ENCODE data around the gene NRK.
"Not testable (repeated sequence)": the region's sequence is repeated elsewhere in the genome, so short reads cannot be mapped to it uniquely, and the experiment has no call there.

The NRK gene

GRCh38 chrX:105969487-105969886 lies 147.1 kb downstream of the NRK start:
- in situ Hi-C loops (cut with HindIII; ENCODE audit: low pct_unique_long_range_greater_than_20kb, low sequenced_read_pairs) = no loop called here
- DNase-seq (ENCODE audit: low read depth in 1 of 2, low spot score in 1 of 2) = no peak
- no peak for TF ChIP-seq JUND (IDR thresholded peaks at IDR 0.05; ENCODE audit: low read depth)

- in situ Hi-C loops (cut with HindIII; ENCODE audit: low pct_unique_long_range_greater_than_20kb, low sequenced_read_pairs) = no loop called here
- TF ChIP-seq JUND (IDR thresholded peaks at IDR 0.05; ENCODE audit: low read depth) = no peak
- DNase-seq (ENCODE audit: low read depth in 1 of 2, low spot score in 1 of 2) = no peak
These were observed 150.5 kb downstream of the NRK start for GRCh38 chrX:105972690-105973386.

DNA sequence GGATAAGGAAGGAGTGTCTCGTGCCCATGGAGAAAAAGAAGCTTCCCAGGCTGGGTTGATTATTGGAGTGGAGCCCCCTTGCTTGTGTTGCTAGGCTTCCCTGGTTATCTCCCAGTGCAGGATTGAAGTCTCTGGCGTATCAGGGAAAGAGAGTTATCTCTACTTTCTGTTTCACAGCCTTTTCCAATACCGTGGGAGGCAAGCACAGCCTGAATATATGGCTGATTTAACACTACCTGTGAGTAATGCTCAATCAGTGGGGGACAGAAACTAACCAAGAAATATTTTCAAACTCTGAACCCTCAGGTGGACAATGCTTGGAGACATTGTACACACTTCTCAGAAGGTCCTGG lies 151.0 kb downstream of the NRK start:
- TF ChIP-seq JUND (IDR thresholded peaks at IDR 0.05; ENCODE audit: low read depth) = no peak
- DNase-seq (ENCODE audit: low read depth in 1 of 2, low spot score in 1 of 2) = no peak
- in situ Hi-C loops (cut with HindIII; ENCODE audit: low pct_unique_long_range_greater_than_20kb, low sequenced_read_pairs) = no loop called here

DNA sequence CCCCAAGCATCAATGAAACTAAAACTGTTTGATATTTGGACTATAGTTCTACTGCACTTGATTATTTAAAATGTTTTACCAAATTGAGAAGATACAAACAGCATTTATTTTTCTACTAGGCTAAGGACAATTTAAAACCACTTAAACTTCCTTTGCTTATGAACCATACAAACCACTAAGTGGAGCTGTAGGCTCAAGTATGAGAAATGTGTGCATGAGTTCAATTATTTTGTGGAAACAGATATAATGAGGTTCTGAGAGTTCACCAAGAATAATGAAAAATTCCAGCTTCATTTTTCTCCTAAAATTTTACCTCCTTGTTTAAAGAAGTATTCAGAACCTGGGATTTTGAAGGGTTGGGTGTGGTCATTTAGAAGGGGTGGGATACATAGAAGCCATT lies 153.0 kb downstream of the NRK start:
- DNase-seq (ENCODE audit: low read depth in 1 of 2, low spot score in 1 of 2) = peak in 1 of 2 experiments; percentile 53
- in situ Hi-C loops (cut with HindIII; ENCODE audit: low pct_unique_long_range_greater_than_20kb, low sequenced_read_pairs) = no loop called here
- TF ChIP-seq JUND (IDR thresholded peaks at IDR 0.05; ENCODE audit: low read depth) = no peak

GRCh38 chrX:105981772-105982485 lies 159.6 kb downstream of the NRK start:
- no peak for DNase-seq (ENCODE audit: low read depth in 1 of 2, low spot score in 1 of 2)
- TF ChIP-seq JUND (IDR thresholded peaks at IDR 0.05; ENCODE audit: low read depth) = no peak
- in situ Hi-C loops (cut with HindIII; ENCODE audit: low pct_unique_long_range_greater_than_20kb, low sequenced_read_pairs) = no loop called here

GRCh38 chrX:105988487-105988886 lies 166.1 kb downstream of the NRK start:
- in situ Hi-C loops (cut with HindIII; ENCODE audit: low pct_unique_long_range_greater_than_20kb, low sequenced_read_pairs); DNase-seq (ENCODE audit: low read depth in 1 of 2, low spot score in 1 of 2): not testable (repeated sequence)

- TF ChIP-seq JUND (IDR thresholded peaks at IDR 0.05; ENCODE audit: low read depth) = no peak
- no peak for DNase-seq (ENCODE audit: low read depth in 1 of 2, low spot score in 1 of 2)
- in situ Hi-C loops (cut with HindIII; ENCODE audit: low pct_unique_long_range_greater_than_20kb, low sequenced_read_pairs) = no loop called here
These were observed 177.0 kb downstream of the NRK start for GRCh38 chrX:105999294-105999693.

DNA sequence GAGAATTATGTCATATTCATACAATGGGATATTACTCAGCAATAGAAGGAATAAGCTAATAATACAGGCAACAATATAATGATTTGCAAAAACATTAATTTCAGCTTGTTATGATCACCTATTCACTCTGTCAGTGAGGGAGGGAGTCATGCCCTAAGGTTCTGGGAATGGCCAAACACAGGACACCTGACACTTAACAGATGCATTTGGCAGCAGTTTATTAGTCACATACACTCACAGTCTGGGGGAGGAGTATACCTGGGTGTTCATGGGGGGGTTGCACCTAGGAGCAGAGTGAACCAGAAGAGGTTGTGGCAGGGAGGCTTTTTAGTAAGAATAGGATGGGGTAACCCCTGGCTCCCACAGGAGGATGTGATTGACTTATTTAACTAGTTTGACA lies 177.9 kb downstream of the NRK start:
- TF ChIP-seq JUND (IDR thresholded peaks at IDR 0.05; ENCODE audit: low read depth) = no peak
- in situ Hi-C loops (cut with HindIII; ENCODE audit: low pct_unique_long_range_greater_than_20kb, low sequenced_read_pairs) = no loop called here
- DNase-seq (ENCODE audit: low read depth in 1 of 2, low spot score in 1 of 2) = no peak

- in situ Hi-C loops (cut with HindIII; ENCODE audit: low pct_unique_long_range_greater_than_20kb, low sequenced_read_pairs); DNase-seq (ENCODE audit: low read depth in 1 of 2, low spot score in 1 of 2): not testable (repeated sequence)
These were observed 178.3 kb downstream of the NRK start for GRCh38 chrX:106000609-106001008.

DNA sequence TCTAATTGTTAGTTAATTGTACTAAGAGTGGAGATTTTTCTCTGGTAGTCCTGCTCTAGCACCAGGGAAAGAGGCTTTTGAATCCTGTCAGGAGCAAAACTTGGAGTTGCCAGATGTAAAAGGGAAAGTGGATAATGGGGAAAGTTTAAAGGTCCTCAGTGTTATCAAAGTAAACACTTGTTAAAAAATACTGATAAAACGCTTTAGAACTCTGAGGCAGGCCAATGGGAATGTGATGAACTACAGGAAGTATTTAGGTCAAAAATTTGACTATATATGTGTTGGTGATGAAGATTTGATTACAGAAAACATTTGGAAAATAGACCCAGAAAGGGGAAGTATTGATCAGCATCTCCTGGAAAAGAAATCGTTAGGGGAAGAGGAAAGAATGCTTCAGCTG lies 183.3 kb downstream of the NRK start:
- no peak for TF ChIP-seq JUND (IDR thresholded peaks at IDR 0.05; ENCODE audit: low read depth)
- DNase-seq (ENCODE audit: low read depth in 1 of 2, low spot score in 1 of 2) = no peak
- in situ Hi-C loops (cut with HindIII; ENCODE audit: low pct_unique_long_range_greater_than_20kb, low sequenced_read_pairs) = no loop called here

DNA sequence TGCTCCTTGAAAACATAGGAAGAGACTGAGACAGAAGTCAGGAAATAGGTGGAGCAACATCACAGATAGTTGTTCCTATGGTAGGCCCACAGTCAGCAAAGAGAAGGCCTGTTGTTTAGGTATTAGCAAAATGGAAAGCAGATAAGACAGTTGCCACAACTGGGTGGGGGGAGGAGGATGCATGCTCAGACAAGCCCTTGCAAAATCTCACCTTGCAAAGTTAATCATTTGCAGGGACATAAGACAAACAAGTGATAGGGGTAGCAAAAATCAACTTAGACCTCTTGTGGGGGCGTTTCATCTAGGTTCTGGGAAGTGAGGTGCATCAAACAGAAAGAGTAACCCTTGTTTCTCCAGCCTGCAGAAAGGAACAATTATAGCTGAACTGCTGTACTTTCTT lies 185.5 kb downstream of the NRK start:
- in situ Hi-C loops (cut with HindIII; ENCODE audit: low pct_unique_long_range_greater_than_20kb, low sequenced_read_pairs) = no loop called here
- no peak for DNase-seq (ENCODE audit: low read depth in 1 of 2, low spot score in 1 of 2)
- no peak for TF ChIP-seq JUND (IDR thresholded peaks at IDR 0.05; ENCODE audit: low read depth)
